Right renal cortex interstitium (tissue), 3 donors: ENCODE results near the gene ZNF805. TPM values are rescaled to one million over a fixed set of nuclear protein-coding genes. Genes with fewer than 3 reads are reported as not detected.
"Not testable (repeated sequence)": the region's sequence is repeated elsewhere in the genome, so short reads cannot be mapped to it uniquely, and the experiment has no call there.

Source experiments
- DNase-seq, 3 donors: peaks; one replicate each; pipeline ENCODE4 v3.0.0-alpha.2; 2013; ENCODE audit warnings: low read depth in 3 of 3, low spot score in 2 of 3
- polyA plus RNA-seq, 3 donors: library from polyadenylated mRNA; unstranded; fragments of 120-200 nt; gene quantifications; one replicate each; pipeline ENCODE4 v1.2.1, GENCODE V29; 2013; ENCODE audit not compliant: insufficient read length in 3 of 3

The ZNF805 gene
- polyA plus RNA-seq, 3 donors = 5.2 to 6.2 (median 5.4) TPM

DNA sequence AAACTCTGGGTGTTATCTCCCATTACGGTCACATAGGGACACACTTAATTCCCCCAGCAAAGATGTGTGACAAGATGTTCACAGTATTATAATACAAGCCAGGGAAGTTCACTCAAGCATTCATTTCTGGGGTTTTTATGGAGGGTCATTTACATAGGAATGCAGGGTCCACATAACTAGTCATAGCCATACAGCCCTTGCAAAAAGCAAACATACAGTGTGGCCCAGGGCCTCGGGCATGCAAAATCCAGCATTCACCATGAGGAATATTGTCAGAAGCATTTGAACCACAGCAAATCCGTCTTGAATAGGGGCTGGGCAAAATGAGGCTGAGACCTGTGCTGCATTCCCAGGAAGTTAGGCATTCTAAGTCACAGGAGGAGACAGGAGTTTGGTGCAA, 26.9 kb downstream of the ZNF805 start:
- DNase-seq = peak in 1 of 3 donors; percentile 13

DNA sequence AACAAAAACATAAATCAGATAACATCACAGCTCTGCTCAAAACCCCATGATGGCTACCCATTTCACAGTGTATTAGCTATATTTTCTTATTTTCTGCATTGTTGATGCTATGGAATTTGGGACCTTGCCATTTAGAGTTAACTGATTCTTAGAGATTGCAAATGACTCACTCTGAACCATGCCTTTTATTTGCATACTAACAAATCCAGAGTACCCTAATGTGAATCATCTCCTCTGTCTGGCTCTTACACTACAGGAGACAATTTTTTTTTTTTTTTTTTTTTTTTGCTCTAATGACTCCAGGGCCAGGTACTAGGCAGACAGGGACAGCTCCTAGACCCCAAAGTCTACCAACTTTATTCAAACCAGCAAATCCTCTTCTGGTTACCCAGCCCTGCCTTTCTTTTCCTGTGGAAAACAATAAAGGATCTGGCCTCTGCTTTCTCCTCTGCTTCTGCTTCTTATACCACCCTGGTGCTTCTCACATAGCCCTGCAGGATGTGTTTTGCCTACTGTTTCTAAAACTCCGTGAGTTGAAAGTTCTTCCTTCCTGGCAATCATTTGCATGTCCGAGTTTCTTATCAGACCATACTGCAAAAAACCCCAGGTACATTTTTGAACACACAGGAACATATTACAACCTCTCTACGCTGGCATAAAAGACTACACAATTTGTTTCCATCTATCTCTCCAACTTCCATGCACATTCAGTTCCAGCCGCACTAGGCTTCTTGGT, 29.3 kb downstream of the ZNF805 start:
- no peak for DNase-seq

DNA sequence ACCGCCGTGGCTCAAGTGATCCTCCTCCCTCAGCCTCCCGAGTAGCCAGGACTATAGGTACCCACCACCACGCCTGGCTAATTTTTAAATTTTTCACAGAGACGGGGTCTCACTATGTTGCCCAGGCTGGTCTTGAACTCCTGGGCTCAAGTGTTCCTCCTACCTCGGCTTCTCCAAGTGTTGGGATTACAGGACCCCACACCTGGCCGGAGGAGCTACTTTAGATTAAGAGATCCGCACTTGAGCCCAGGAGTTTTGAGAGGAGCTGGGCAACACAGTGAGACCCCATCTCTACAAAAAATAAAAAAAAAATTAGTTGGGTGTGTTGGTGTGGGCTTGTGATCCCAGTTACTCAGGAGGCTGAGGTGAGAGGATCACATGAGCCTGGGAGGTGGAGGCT, 30.8 kb downstream of the ZNF805 start:
- no peak for DNase-seq

DNA sequence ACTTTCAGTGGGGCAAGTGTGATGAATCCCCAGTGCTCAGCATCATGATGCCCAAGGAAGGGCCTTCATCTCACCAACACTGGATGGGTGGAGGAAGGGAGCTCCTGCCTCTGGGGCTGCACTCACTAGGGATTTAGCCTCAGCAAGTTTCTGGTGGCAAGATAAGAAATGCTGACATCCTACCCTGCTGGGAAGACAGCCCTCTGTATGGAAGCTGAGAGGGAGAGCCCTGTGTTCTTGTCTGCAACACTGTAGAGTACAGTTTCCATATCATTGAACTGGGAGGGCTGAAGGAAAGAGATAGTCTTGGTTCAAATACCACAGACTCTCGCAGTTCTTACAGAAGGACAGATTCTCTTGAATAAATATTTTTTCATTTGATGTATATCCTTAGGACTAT, 32.6 kb downstream of the ZNF805 start:
- no peak for DNase-seq

DNA sequence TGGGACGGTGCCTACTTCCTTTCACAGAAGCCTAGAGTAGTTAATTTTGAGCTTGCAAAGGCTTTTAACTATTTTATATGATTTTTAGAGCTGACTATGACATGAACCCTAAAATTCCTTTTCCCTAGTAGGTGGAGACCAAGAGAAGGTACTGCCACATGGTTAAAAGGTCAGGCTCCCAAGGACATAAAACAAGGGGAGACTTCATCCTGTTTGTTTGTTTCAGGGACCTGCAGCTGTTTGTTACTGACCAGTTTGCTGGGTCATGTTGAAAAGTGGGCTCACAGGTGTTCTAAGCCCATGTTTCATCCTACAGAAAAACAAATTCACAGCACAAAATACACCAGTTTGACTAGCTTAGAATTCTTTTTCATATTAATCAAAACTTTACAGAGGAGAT, 36.0 kb downstream of the ZNF805 start:
- DNase-seq = no peak

DNA sequence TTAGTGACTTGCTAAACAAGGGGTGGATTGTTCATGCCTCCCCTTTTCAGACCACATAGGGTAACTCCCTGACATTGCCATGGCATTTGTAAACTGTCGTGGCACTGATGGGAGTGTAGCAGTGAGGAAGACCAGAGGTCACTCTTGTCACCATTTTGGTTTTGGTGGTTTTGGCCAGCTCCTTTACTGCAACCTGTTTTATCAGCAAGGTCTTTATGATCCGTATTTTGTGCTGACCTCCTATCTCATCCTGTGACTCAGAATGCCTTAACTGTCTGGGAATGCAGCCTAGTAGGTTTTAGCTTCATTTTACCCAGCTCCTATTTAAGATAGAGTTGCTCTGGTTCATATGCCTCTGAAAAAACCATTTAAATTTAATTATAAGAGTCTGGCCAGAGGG, 38.0 kb downstream of the ZNF805 start:
- not testable (repeated sequence) for DNase-seq

DNA sequence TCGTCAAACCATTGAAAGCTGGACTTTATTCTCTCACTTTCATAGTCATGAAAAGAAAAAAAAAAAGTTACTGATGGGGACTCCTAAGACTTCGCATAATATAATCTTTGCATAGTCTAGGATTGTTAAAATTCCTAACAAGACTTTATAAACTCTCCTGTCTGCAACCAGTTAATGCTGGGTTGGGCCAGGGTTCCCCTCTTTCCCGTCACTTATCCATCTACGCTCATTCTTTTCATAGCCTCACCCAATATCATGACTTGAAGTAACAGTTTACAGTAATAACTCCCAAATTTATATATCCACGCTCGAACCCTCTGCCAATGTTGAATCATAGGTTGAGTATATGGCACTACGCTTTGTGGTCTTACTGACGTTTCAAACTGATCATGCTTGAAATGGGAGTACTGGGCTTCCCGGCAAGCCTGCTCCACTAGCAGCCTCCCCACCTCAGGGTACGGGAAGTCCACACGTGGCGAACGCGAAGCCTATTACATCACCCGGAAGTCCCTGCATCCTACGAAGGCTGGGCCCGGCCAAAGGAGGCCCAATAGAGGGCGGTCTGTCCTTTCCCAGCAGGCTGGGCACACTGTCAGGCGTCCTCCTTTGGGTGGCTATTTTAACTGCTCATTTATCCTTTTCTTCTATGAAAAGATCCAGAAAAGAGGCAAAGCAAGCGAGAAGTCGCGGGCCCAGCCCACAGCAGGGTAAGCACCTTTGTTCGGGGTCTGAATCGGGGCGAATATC, 39.2 kb downstream of the ZNF805 start:
- DNase-seq = peak; percentile 87 to 91 (median 89)

DNA sequence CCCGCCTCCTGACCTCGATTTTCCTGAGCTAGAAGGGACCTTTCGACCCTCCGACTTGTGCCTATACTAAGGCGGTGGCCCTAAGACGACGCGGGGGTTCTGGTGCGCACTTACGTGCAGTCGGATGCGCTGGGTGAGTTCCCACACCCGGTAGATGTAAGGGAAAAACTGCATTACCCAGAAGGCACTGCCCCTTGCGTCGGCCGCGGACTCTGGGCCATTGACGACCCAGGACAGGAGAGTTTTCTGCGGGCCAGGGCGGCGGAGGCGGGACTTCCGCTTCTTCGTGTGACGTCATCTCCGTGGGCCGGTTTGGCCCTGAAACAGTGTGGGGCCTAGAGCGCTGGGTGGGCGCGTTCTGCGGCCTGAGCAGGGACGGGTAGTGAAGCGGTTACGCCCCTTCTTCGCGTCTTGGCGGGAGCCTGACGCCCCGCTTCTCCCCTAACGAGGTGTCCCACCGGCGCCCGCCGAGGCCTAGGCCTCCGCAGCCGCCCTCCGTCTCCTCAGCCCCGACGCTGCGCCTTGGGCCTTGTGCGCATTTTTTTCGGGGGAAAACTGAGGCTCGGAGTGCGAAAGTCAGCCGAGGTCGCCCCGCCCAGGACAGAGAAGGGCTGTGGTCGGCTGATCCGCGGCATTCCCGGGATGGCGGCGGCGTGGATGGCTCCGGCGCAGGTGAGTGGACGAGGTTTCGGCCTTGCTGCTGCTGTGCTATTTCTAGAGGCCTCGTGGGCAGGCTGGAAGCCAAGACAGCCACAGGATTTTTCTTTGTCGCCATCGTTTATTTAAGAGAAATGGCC, 39.9 kb downstream of the ZNF805 start, which contains the start of gene ZNF460:
TSS of gene ZNF460 (plus strand) at position 321 of the 797 bp plus-strand sequence. CDS start at position 643, 322 bp downstream.
- DNase-seq = peak; percentile 93 to 95 (median 95)

DNA sequence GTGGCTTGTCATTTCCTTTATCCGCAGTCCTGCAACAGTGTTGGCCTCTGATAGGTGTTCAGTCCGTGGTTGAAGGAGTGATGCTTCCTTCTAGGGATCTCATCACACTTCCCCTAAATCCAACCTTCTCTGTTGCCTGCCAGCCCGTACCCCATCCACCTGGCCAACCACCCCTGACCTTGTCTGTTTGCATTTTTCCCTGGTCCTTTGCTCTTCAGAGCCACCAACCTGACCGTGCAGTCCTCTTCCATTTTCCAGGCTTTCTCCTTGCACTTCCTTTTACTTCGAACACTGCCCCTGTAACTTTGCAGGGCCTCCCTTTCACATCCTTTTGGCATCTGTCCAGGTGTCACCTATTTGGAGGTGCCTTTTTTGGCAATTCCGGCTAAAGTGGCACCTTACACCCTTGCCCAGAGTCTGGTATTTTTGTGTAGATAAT, 40.5 kb downstream of the ZNF805 start:
- DNase-seq = peak in 1 of 3 donors; percentile 12

DNA sequence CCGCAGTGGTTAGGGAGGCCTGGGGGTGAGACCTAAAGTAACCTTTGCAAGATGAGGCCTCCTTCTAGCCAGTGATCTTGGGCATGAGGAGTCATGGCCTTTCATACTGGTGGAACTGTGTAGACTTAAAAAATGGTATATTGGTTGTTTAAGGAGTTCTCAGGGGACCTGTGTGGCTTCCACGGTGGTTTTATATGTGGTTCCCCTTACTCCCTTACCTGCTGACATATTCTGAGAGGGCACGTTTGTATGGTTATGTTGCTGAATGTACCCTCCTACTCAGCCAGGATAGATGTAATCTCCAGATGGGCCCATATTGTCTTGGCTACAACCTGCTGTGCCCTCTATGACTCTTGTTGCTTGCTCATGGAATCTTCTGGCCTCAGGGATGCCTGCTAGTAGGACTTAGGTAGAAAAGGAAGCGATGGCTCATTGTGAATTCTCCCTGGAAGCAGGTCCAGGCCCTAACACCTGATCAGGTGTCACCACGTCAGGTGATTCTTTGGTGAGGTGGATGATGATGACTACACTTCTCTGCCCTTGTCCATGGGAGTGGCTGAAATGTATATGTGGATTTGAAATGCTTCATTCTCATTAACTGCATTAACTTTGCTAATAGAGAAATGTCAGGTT, 41.7 kb downstream of the ZNF805 start:
- DNase-seq = no peak

DNA sequence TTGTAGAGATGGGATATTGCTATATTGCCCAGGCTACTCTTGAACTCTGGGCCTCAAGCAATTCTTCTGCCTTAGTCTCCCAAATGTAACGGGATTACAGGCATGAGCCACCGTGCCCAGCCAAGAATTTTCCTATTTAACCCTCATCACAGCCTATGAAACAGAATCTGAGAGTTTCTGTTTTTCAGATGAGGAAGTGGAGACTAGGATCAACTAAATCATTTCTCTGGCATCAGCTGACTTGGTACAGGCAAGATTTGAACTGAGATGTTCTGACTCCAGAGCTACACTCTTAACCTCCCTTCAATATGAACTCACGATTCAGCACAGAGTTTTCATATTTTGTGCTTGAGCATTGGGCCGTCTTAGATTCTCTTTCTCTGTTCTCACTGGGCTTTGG, 47.9 kb downstream of the ZNF805 start:
- DNase-seq = no peak

DNA sequence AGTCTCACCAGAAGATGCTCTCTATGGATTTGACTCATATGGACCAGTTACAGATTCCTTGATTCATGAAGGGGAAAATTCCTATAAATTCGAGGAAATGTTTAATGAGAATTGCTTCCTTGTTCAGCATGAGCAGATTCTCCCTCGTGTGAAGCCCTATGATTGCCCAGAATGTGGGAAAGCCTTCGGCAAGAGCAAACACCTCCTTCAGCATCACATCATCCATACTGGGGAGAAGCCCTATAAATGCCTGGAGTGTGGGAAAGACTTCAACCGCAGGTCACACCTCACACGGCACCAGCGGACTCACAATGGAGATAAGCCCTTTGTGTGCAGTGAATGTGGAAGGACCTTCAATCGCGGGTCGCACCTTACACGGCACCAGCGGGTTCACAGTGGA, 50.5 kb downstream of the ZNF805 start:
- DNase-seq = no peak

DNA sequence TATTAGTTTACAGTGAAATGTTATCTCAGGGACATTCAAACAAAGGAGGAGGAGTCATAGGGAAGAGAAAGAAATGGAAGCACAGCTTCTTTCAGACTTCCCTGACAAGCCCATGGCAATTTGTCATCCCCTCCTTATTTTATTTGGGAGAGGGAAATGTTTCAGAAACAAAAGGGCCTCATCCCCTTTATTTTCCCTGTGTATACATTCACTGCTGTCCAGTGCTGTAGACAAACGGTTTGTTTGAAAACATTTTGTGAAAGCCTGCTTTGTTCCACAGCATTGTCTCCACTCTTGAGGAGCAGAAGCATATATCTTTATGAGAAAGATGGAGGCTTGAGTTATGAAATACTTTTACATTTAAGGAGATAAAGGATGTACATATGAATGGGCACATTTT, 52.1 kb downstream of the ZNF805 start:
- DNase-seq = no peak

DNA sequence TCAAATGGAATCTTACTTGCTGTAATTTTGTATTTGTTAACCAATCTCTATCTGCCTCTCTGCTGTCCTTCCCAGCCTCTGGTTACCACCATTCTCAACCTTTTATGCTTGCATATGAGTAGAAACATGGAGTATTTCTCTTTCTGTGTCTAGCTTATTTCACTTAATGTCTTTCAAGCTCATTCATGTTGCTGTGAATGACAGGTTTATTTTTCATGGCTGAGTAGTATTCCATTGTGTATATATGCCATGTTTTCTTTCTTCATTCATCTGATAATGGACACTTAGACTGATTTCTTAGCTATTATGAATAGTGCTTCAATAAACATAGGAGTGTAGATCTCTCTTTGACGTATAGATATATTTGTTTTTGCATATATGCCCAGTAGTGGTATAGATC, 53.3 kb downstream of the ZNF805 start:
- DNase-seq = no peak

DNA sequence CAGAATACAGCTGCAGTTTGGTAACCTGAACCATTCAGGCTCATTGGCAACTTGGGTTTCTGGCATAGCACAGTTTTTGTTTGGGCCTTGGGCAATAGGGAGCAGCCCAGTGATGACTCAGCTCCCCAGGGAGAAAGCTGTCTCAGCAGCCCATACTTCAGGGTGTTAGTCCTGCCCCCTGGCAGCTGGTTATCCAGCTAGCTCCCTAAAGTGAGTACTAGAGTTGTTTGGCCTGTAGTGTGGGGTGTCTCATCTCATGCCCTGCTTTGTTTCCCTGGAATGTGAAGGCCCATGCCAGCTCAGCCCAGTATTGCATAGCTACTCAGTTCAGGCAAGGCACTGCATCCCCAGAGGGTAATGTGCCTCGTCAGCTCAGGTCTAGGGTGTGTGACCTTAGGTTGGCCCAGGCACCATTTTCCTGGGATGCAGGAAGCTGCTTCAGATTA, 61.6 kb downstream of the ZNF805 start:
- no peak for DNase-seq

DNA sequence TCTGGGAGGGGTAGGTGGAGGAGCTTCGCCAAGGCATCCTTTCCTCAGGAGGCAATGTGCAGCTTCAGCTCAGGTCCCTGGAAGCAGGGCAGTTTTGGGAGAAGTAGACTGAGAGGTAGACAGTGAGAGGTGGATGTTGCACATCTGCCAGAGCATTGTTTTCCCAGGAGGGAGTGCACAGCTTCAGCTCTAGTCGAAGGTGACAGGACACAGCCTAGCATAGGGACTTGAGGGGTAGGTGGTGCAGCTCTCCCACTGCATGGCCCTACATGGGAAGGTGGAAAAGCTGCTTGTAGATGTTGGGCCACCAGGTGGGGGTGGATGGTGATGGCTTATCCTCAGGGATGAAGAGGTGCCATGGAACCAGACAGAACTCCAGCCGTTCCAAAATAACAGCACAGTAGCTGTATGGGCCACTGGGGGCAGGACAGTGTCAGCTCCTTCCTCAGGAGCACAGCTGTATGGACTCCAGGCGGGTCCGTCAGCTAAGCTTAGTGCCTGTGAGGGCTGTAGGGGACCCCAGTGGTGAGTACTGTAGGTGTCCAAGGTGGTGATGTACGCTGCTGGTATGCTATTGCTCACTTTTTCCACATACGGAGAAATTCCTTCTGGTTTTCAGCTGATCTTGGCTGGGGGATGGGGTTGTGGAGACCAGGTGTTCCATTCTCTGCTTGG, 62.4 kb downstream of the ZNF805 start:
- DNase-seq = no peak
